Upper lobe of left lung (tissue), 6 donors: Measurements from ENCODE around the gene RUNX2. TPM values are rescaled to one million over a fixed set of nuclear protein-coding genes. Genes with fewer than 3 reads are reported as not detected.

Source experiments
- ATAC-seq, 2 donors: fragments of 200-7000 bp; cut with Tn5 transposase; one replicate each; pipeline ENCODE4 v1.9.1; 2022; ENCODE audit warnings: mild to moderate bottlenecking in 2 of 2, moderate library complexity in 2 of 2; ENCODE audit not compliant: low FRiP score in 2 of 2
- DNase-seq, 2 donors: peaks; one replicate each; pipeline ENCODE4 v3.0.0-alpha.2; 2019 to 2020
- H3K27ac ChIP-seq, 4 donors: fragments of 200-600 bp; sonication (generic); one replicate each; pipeline ENCODE4 v1.5.1; 2016 to 2019
- H3K27me3 ChIP-seq, 4 donors: fragments of 200-600 bp; sonication (generic); one replicate each; pipeline ENCODE4 v1.5.1; 2017 to 2019
- H3K36me3 ChIP-seq, 4 donors: fragments of 200-600 bp; sonication (generic); one replicate each; pipeline ENCODE4 v1.5.1; 2016 to 2019
- H3K4me1 ChIP-seq, 4 donors: fragments of 200-600 bp; sonication (generic); one replicate each; pipeline ENCODE4 v1.5.1; 2018 to 2019
- H3K4me3 ChIP-seq, 4 donors: fragments of 200-600 bp; sonication (generic); one replicate each; pipeline ENCODE4 v1.5.1; 2017 to 2019; ENCODE audit warnings: mild to moderate bottlenecking in 2 of 4, moderate library complexity in 1 of 4
- H3K9me3 ChIP-seq, 4 donors: fragments of 200-600 bp; sonication (generic); one replicate each; pipeline ENCODE4 v1.5.1; 2018 to 2019
- CTCF ChIP-seq, 6 experiments: fragments of 450-650 bp in 4 of 6; fragments of 200-600 bp in 2 of 6; sonication (generic) in 2 of 6; IDR thresholded peaks; one replicate each; pipeline ENCODE4 v1.5.1; 2016 to 2019; ENCODE audit warnings: antibody characterized with exemption in 6 of 6
- EP300 ChIP-seq, 4 donors: sonication (generic); formaldehyde crosslinking; IDR thresholded peaks; one replicate each; pipeline ENCODE4 v1.5.1; 2017; ENCODE audit warnings: antibody characterized with exemption in 4 of 4, control low read depth in 2 of 4
- POLR2A ChIP-seq, 4 donors: fragments of 450-650 bp; IDR thresholded peaks; one replicate each; pipeline ENCODE4 v1.5.1; 2016 to 2017; ENCODE audit warnings: antibody characterized with exemption in 4 of 4, mild to moderate bottlenecking in 2 of 4
- POLR2AphosphoS5 ChIP-seq, 2 donors: sonication (generic); formaldehyde crosslinking; IDR thresholded peaks; one replicate each; pipeline ENCODE4 v1.5.1; 2017; ENCODE audit warnings: antibody characterized with exemption in 2 of 2
- WGBS, 2 donors: methylation state at CpG; one replicate each; pipeline ENCODE4 v1.1.5; 2017 to 2018; 5-methylcytosine and 5-hydroxymethylcytosine counted together
- total RNA-seq, 6 donors: library from RNA; depleted of rRNA in 4 of 6; stranded (reverse); fragments of >200 nt in 4 of 6; gene quantifications; one replicate each; pipeline versions ENCODE4 v1.1.0 to v1.2.1, GENCODE V29; 2016 to 2021
- donor health status: DM: no; HTN: no; CAD: no; lungs with moderate emphysema.
- donor health status: DM: no; HTN: yes; CAD: no; lungs with severe emphysema.

The RUNX2 gene
- total RNA-seq, 6 donors from 2014 or later, result 2.6 to 12.2 (median 5.5) TPM

GRCh38 chr6:45450831-45451230 lies 122.7 kb downstream of the RUNX2 start:
- Histone ChIP-seq H3K9me3 (no peaks in the 10 kb centered on the region), H3K27me3 (no peaks in the 10 kb centered on the region), H3K27ac (no peak overlapping the region), H3K36me3 (no peaks in the 10 kb centered on the region), H3K4me3 (no peak overlapping the region), H3K4me1 (peaks cover 23 to 34% (median 25%) of the 10 kb centered on the region in 4 donors)
- WGBS, 2 donors, result 61 to 75% methylated on average over 3 of the region's 3 CpGs
- TF ChIP-seq CTCF (IDR thresholded peaks at IDR 0.05) (no peak), POLR2A (IDR thresholded peaks at IDR 0.05) (no peak), POLR2AphosphoS5 (IDR thresholded peaks at IDR 0.05) (no peak), EP300 (IDR thresholded peaks at IDR 0.05) (no peak)
- ATAC-seq (no peak), DNase-seq (no peak)

- Histone ChIP-seq H3K4me1 (peaks cover 7 to 11% (median 8%) of the 10 kb centered on the region in 4 donors), H3K27ac (peak overlapping the region in 1 of 4 donors; percentile 4), H3K9me3 (no peaks in the 10 kb centered on the region), H3K4me3 (no peak overlapping the region), H3K36me3 (no peaks in the 10 kb centered on the region), H3K27me3 (no peaks in the 10 kb centered on the region)
- no peak for TF ChIP-seq POLR2AphosphoS5 (IDR thresholded peaks at IDR 0.05)
- WGBS, 2 donors, result 73 to 74% methylated on average over 4 of the region's 4 CpGs
- ATAC-seq, result no peak
- DNase-seq, result no peak
These were observed 126.1 kb downstream of the RUNX2 start for GRCh38 chr6:45454008-45454911.

- DNase-seq (no peak), ATAC-seq (no peak)
- H3K36me3 ChIP-seq, result no peaks in the 10 kb centered on the region
- TF ChIP-seq POLR2AphosphoS5 (IDR thresholded peaks at IDR 0.05), result no peak
- no peak for TF ChIP-seq CTCF (IDR thresholded peaks at IDR 0.05)
- TF ChIP-seq POLR2A (IDR thresholded peaks at IDR 0.05), result no peak
- no peak for TF ChIP-seq EP300 (IDR thresholded peaks at IDR 0.05)
- H3K9me3 ChIP-seq, result no peaks in the 10 kb centered on the region
- H3K4me1 ChIP-seq, result peaks cover 7 to 11% (median 8%) of the 10 kb centered on the region in 4 donors
- WGBS, 2 donors, result 70% methylated on average over 6 of the region's 6 CpGs
- H3K4me3 ChIP-seq, result no peak overlapping the region
- H3K27ac ChIP-seq, result no peak overlapping the region
- H3K27me3 ChIP-seq, result no peaks in the 10 kb centered on the region
These were observed 127.3 kb downstream of the RUNX2 start for GRCh38 chr6:45455408-45455807.

- ATAC-seq (no peak), DNase-seq (no peak)
- TF ChIP-seq POLR2A (IDR thresholded peaks at IDR 0.05) (no peak), POLR2AphosphoS5 (IDR thresholded peaks at IDR 0.05) (no peak), EP300 (IDR thresholded peaks at IDR 0.05) (no peak), CTCF (IDR thresholded peaks at IDR 0.05) (no peak)
- Histone ChIP-seq H3K4me1 (peaks cover 7 to 11% (median 8%) of the 10 kb centered on the region in 4 donors), H3K36me3 (no peaks in the 10 kb centered on the region), H3K27ac (no peak overlapping the region), H3K27me3 (no peaks in the 10 kb centered on the region), H3K4me3 (no peak overlapping the region), H3K9me3 (no peaks in the 10 kb centered on the region)
These were observed 129.0 kb downstream of the RUNX2 start for GRCh38 chr6:45457141-45457540.

- DNase-seq (no peak), ATAC-seq (no peak)
- Histone ChIP-seq H3K27ac (no peak overlapping the region), H3K9me3 (no peaks in the 10 kb centered on the region), H3K4me3 (no peak overlapping the region), H3K27me3 (no peaks in the 10 kb centered on the region), H3K36me3 (no peaks in the 10 kb centered on the region), H3K4me1 (peaks cover 7 to 11% (median 8%) of the 10 kb centered on the region in 4 donors)
- WGBS, 2 donors, result 96% methylated on average over 2 of the region's 2 CpGs
- no peak for TF ChIP-seq CTCF (IDR thresholded peaks at IDR 0.05)
- TF ChIP-seq EP300 (IDR thresholded peaks at IDR 0.05), result no peak
- TF ChIP-seq POLR2A (IDR thresholded peaks at IDR 0.05), result no peak
- TF ChIP-seq POLR2AphosphoS5 (IDR thresholded peaks at IDR 0.05), result no peak
These were observed 130.5 kb downstream of the RUNX2 start for GRCh38 chr6:45458672-45459071.
